ENCODE data around the gene PTPRS.

The PTPRS gene

GRCh38 chr19:5298471-5298901, 42.1 kb downstream of the PTPRS start:
- TF ChIP-seq SIN3A (IDR thresholded peaks at IDR 0.05; ENCODE audit: borderline replicate concordance, insufficient read depth, low read length), result no peak
- TF ChIP-seq REST (IDR thresholded peaks at IDR 0.05; ENCODE audit: insufficient read depth in 1 of 2, low read depth in 2 of 2, low read length in 2 of 2), result no peak
- TF ChIP-seq POLR2AphosphoS5 (IDR thresholded peaks at IDR 0.05; ENCODE audit: low read depth, low read length), result no peak
- no peak for TF ChIP-seq TAF1 (IDR thresholded peaks at IDR 0.05; ENCODE audit: borderline replicate concordance, insufficient read depth, low read length)
- no peak for TF ChIP-seq FOXP2 (optimal IDR thresholded peaks at IDR 0.05; ENCODE audit: borderline replicate concordance, extremely low read depth, extremely low read length, insufficient read depth)

DNA sequence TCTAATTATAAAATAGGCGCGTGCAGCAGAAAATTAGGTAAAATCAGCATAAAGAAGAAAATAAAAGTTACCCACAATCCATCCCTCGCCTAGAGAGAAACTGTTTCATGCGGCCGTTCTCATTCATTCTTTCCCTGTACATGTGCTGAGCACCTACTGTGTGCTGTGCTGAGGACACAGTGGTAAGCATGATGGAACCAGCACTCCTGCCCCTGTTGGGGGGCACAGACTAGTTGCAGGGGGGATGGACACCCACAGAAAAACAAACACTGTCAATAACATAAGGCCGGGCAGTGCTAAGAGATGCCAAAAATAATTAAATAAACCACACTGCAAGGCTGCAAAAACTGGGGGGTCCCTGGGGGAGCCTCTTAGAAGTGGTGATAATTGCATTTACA, 43.3 kb downstream of the PTPRS start:
- TF ChIP-seq REST (IDR thresholded peaks at IDR 0.05; ENCODE audit: insufficient read depth in 1 of 2, low read depth in 2 of 2, low read length in 2 of 2), result no peak
- TF ChIP-seq SIN3A (IDR thresholded peaks at IDR 0.05; ENCODE audit: borderline replicate concordance, insufficient read depth, low read length), result no peak
- no peak for TF ChIP-seq TAF1 (IDR thresholded peaks at IDR 0.05; ENCODE audit: borderline replicate concordance, insufficient read depth, low read length)
- no peak for TF ChIP-seq FOXP2 (optimal IDR thresholded peaks at IDR 0.05; ENCODE audit: borderline replicate concordance, extremely low read depth, extremely low read length, insufficient read depth)
- no peak for TF ChIP-seq POLR2AphosphoS5 (IDR thresholded peaks at IDR 0.05; ENCODE audit: low read depth, low read length)

DNA sequence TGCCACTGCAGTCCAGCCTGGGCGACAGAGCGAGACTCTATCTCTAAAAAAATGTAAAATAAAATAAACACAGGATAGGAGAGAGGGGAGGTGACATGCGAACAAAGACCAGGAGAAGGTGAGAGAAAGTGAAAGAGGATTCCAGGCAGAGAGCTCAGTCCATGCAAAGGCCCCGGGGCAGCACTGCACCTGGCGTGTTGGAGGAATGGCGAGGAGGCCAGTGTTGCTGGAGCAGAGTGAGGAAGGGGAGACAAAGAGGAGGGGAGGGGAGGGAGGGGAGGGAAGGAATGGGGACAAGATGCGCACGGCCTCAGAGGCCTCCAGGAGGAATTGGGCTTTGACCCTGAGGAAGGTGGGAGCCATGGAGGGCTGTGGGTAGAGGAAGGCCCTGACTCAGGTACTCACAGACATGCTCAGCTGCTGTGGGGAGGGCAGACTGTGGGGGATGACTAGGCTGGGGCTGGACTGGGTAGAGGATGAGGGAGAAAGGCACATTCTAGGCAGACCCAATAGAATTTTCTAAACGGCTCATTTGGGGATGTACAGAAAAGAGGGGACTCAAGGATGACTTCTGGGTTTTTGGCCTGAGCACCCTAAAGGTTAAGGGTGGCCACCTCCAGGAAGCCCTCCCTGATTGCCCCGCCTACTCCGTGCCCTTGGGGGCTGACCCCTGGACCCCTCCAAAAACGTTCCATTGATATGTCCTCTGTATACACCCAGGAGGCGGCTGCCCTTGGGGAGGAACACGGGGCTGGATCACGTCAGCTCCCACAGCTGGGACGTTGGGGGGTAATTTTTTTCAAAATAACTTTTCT, 43.9 kb downstream of the PTPRS start:
- no peak for TF ChIP-seq TAF1 (IDR thresholded peaks at IDR 0.05; ENCODE audit: borderline replicate concordance, insufficient read depth, low read length)
- TF ChIP-seq FOXP2 (optimal IDR thresholded peaks at IDR 0.05; ENCODE audit: borderline replicate concordance, extremely low read depth, extremely low read length, insufficient read depth), result no peak
- TF ChIP-seq SIN3A (IDR thresholded peaks at IDR 0.05; ENCODE audit: borderline replicate concordance, insufficient read depth, low read length), result no peak
- TF ChIP-seq POLR2AphosphoS5 (IDR thresholded peaks at IDR 0.05; ENCODE audit: low read depth, low read length), result no peak

- TF ChIP-seq TAF1 (IDR thresholded peaks at IDR 0.05; ENCODE audit: borderline replicate concordance, insufficient read depth, low read length) (no peak), FOXP2 (optimal IDR thresholded peaks at IDR 0.05; ENCODE audit: borderline replicate concordance, extremely low read depth, extremely low read length, insufficient read depth) (no peak), REST (IDR thresholded peaks at IDR 0.05; ENCODE audit: insufficient read depth in 1 of 2, low read depth in 2 of 2, low read length in 2 of 2) (no peak), POLR2AphosphoS5 (IDR thresholded peaks at IDR 0.05; ENCODE audit: low read depth, low read length) (no peak), SIN3A (IDR thresholded peaks at IDR 0.05; ENCODE audit: borderline replicate concordance, insufficient read depth, low read length) (no peak)
Measured at GRCh38 chr19:5296021-5296420, 44.6 kb downstream of the PTPRS start.

- no peak for TF ChIP-seq FOXP2 (optimal IDR thresholded peaks at IDR 0.05; ENCODE audit: borderline replicate concordance, extremely low read depth, extremely low read length, insufficient read depth)
- no peak for TF ChIP-seq POLR2AphosphoS5 (IDR thresholded peaks at IDR 0.05; ENCODE audit: low read depth, low read length)
- no peak for TF ChIP-seq REST (IDR thresholded peaks at IDR 0.05; ENCODE audit: insufficient read depth in 1 of 2, low read depth in 2 of 2, low read length in 2 of 2)
- no peak for TF ChIP-seq SIN3A (IDR thresholded peaks at IDR 0.05; ENCODE audit: borderline replicate concordance, insufficient read depth, low read length)
- no peak for TF ChIP-seq TAF1 (IDR thresholded peaks at IDR 0.05; ENCODE audit: borderline replicate concordance, insufficient read depth, low read length)
Measured at GRCh38 chr19:5294403-5295160, 46.0 kb downstream of the PTPRS start.

Data from PFSK-1 (cell line).